Measurements from ENCODE around the gene MALRD1. TPM values are rescaled to one million over a fixed set of nuclear protein-coding genes. Genes with fewer than 3 reads are reported as not detected.

The MALRD1 gene
- total RNA-seq, 1 experiment from 2014 or later: 8.2 TPM

GRCh38 chr10:19719284-19719683 is 670.7 kb downstream of the MALRD1 start:
- H3K27me3 Mint-ChIP-seq (ENCODE audit: insufficient read depth, unreplicated experiment): no peaks in the 10 kb centered on the region
- H3K4me3 Mint-ChIP-seq (ENCODE audit: unreplicated experiment): no peak overlapping the region
- H3K9me3 Mint-ChIP-seq (ENCODE audit: unreplicated experiment): peaks cover 21% of the 10 kb centered on the region
- intact Hi-C loops (cut with micrococcal nuclease; ENCODE audit: unreplicated experiment): no loop called here
- no peaks in the 10 kb centered on the region for H3K27me3 ChIP-seq (replicated peaks; ENCODE audit: control insufficient read depth, insufficient read depth, low read length)
- no peak overlapping the region for H3K4me3 ChIP-seq (ENCODE audit: low read depth, low read length)
- no peaks in the 10 kb centered on the region for H3K4me1 ChIP-seq
- no peaks in the 10 kb centered on the region for H3K9me3 ChIP-seq
- no peak overlapping the region for H3K27ac Mint-ChIP-seq (ENCODE audit: unreplicated experiment)
- H3K4me1 Mint-ChIP-seq (ENCODE audit: low read depth, unreplicated experiment): no peaks in the 10 kb centered on the region
- H3K36me3 Mint-ChIP-seq (ENCODE audit: insufficient read depth, unreplicated experiment): no peaks in the 10 kb centered on the region
- TF ChIP-seq CTCF (IDR thresholded peaks at IDR 0.05; ENCODE audit: insufficient read depth in 1 of 2, low read depth in 1 of 2, low read length in 1 of 2, severe bottlenecking in 1 of 2, unreplicated experiment in 1 of 2): no peak
- no peak for DNase-seq
- H3K36me3 ChIP-seq (ENCODE audit: control insufficient read depth, insufficient read depth, low read length): no peaks in the 10 kb centered on the region
- POLR2A ChIA-PET: no interaction called here
- BruUV-seq (replicated peaks): no TSS peak
- CTCF ChIA-PET: no interaction called here

GRCh38 chr10:19724287-19724686 is 675.7 kb downstream of the MALRD1 start:
- Mint-ChIP-seq H3K9me3 (ENCODE audit: unreplicated experiment) (no peaks in the 10 kb centered on the region), H3K4me1 (ENCODE audit: low read depth, unreplicated experiment) (no peaks in the 10 kb centered on the region), H3K27ac (ENCODE audit: unreplicated experiment) (no peak overlapping the region), H3K4me3 (ENCODE audit: unreplicated experiment) (no peak overlapping the region), H3K27me3 (ENCODE audit: insufficient read depth, unreplicated experiment) (no peaks in the 10 kb centered on the region), H3K36me3 (ENCODE audit: insufficient read depth, unreplicated experiment) (no peaks in the 10 kb centered on the region)
- ChIA-PET POLR2A (no interaction called here), CTCF (no interaction called here)
- H3K4me1 ChIP-seq: no peaks in the 10 kb centered on the region
- no TSS peak for BruUV-seq (replicated peaks)
- TF ChIP-seq CTCF (IDR thresholded peaks at IDR 0.05; ENCODE audit: insufficient read depth in 1 of 2, low read depth in 1 of 2, low read length in 1 of 2, severe bottlenecking in 1 of 2, unreplicated experiment in 1 of 2): no peak
- H3K27me3 ChIP-seq (replicated peaks; ENCODE audit: control insufficient read depth, insufficient read depth, low read length): no peaks in the 10 kb centered on the region
- H3K4me3 ChIP-seq (ENCODE audit: low read depth, low read length): no peak overlapping the region
- H3K36me3 ChIP-seq (ENCODE audit: control insufficient read depth, insufficient read depth, low read length): no peaks in the 10 kb centered on the region
- no peaks in the 10 kb centered on the region for H3K9me3 ChIP-seq
- intact Hi-C loops (cut with micrococcal nuclease; ENCODE audit: unreplicated experiment): no loop called here
- DNase-seq: no peak

GRCh38 chr10:19728376-19728775 is 679.8 kb downstream of the MALRD1 start:
- TF ChIP-seq CTCF (IDR thresholded peaks at IDR 0.05; ENCODE audit: insufficient read depth in 1 of 2, low read depth in 1 of 2, low read length in 1 of 2, severe bottlenecking in 1 of 2, unreplicated experiment in 1 of 2): no peak
- Mint-ChIP-seq H3K9me3 (ENCODE audit: unreplicated experiment) (no peaks in the 10 kb centered on the region), H3K27me3 (ENCODE audit: insufficient read depth, unreplicated experiment) (no peaks in the 10 kb centered on the region), H3K36me3 (ENCODE audit: insufficient read depth, unreplicated experiment) (no peaks in the 10 kb centered on the region), H3K27ac (ENCODE audit: unreplicated experiment) (no peak overlapping the region), H3K4me3 (ENCODE audit: unreplicated experiment) (no peak overlapping the region), H3K4me1 (ENCODE audit: low read depth, unreplicated experiment) (no peaks in the 10 kb centered on the region)
- BruUV-seq (replicated peaks): no TSS peak
- CTCF ChIA-PET: no interaction called here
- H3K4me1 ChIP-seq: no peaks in the 10 kb centered on the region
- H3K9me3 ChIP-seq: no peaks in the 10 kb centered on the region
- POLR2A ChIA-PET: no interaction called here
- no peaks in the 10 kb centered on the region for H3K27me3 ChIP-seq (replicated peaks; ENCODE audit: control insufficient read depth, insufficient read depth, low read length)
- no peak for DNase-seq
- intact Hi-C loops (cut with micrococcal nuclease; ENCODE audit: unreplicated experiment): no loop called here
- no peaks in the 10 kb centered on the region for H3K36me3 ChIP-seq (ENCODE audit: control insufficient read depth, insufficient read depth, low read length)
- H3K4me3 ChIP-seq (ENCODE audit: low read depth, low read length): no peak overlapping the region
